ENCODE results near the gene ANKIB1.
"Not testable (repeated sequence)": the region's sequence is repeated elsewhere in the genome, so short reads cannot be mapped to it uniquely, and the experiment has no call there.

Gene ANKIB1

GRCh38 chr7:92330835-92331438 is 85.2 kb downstream of the ANKIB1 start:
- DNase-seq (ENCODE audit: low read depth in 2 of 2) = no peak

DNA sequence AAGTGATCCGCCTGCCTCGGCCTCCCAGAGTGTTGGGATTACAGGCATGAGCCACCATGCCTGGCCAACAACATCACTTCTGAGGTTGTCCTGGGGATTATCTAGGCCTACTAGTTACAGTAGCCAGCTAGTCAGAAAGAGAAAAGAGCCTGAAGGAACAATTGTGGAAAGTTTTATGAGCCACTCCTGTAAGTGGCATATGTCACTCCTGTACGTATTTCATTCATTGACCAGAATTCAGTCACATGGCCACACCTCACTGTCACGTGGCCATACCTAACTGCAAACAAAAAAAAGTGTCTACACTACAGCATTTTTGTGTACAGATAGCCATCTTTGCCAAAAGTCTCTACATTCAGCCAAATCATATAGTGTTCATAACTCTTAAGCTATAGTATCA is 85.7 kb downstream of the ANKIB1 start:
- DNase-seq (ENCODE audit: low read depth in 2 of 2) = no peak

- DNase-seq (ENCODE audit: low read depth in 2 of 2) = no peak
Observed at GRCh38 chr7:92332782-92333181, 87.0 kb downstream of the ANKIB1 start.

- DNase-seq (ENCODE audit: low read depth in 2 of 2) = no peak
Observed at GRCh38 chr7:92333866-92334265, 88.1 kb downstream of the ANKIB1 start.

GRCh38 chr7:92335574-92335973 is 89.8 kb downstream of the ANKIB1 start:
- DNase-seq (ENCODE audit: low read depth in 2 of 2) = no peak

DNA sequence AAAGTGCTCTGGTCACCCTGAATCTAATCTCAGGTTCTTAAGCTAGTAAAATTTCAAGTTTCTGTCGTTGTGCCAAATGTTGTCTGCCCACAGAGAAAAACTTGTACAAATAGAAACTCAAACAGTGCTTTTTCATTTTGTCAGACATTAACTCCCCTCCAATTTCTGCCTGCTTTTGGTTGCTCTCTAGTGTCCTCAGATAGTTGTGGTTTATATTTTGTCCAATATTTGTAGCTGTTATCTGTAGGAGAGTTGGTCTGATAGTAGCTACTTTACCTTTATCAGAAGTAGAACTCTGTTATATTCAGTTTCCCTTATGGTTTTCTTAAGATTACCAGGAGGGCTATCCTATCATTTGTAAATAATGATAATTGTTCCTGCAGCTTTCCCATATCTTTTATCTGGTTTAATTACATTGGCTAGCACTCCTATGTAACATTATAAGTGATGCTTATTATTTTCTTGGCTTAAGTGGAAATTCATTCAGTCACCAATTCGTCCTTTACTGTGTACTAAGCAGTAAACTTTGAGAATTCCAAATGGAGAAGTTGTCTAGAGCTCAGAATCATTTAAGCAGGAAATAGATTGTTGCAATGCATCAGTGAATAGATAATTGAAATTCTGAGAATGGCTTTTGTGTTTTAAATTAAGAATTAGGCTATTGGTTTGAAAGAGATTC is 91.0 kb downstream of the ANKIB1 start:
- DNase-seq (ENCODE audit: low read depth in 2 of 2) = no peak

DNA sequence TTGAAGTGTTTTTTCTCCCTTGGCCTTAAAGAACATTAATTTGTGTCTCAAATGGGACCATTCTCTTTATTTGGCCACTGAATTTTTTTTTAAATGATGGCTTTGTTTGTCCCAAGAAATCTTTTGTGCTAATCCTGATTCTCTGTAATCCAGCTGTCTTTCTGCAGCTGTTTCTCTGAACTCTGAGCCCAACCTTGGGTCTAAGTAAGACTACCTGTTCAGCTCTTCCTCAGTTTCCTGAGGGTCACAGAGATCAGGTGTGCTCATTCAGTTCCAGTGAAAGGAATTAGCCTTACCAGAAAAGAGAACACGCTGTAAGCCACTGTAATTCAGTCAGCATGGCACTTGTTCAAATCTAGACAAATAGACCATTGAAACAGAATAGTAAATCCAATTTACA is 94.2 kb downstream of the ANKIB1 start:
- DNase-seq (ENCODE audit: low read depth in 2 of 2) = no peak

- DNase-seq (ENCODE audit: low read depth in 2 of 2) = no peak
Observed at GRCh38 chr7:92343714-92344113, 97.9 kb downstream of the ANKIB1 start.

DNA sequence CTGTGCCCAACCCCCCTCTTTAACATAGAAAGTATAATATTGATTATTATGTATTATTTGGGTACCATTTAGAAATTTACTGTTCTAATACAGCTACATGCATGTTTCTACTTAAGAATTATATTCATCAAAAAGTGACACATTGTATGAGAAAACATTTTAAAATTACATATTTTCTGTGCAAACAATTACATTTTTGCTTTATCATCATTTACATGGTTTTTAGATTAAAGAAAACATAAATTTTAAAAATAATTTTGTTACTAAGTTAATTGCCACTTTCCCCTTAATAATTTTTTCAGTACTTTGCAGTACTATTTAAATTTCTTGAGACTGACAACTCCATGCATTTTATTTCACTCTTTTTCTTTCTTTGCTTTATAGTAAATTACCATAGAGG is 106.2 kb downstream of the ANKIB1 start:
- DNase-seq (ENCODE audit: low read depth in 2 of 2) = no peak

GRCh38 chr7:92354214-92354613 is 108.4 kb downstream of the ANKIB1 start:
- no peak for DNase-seq (ENCODE audit: low read depth in 2 of 2)

DNA sequence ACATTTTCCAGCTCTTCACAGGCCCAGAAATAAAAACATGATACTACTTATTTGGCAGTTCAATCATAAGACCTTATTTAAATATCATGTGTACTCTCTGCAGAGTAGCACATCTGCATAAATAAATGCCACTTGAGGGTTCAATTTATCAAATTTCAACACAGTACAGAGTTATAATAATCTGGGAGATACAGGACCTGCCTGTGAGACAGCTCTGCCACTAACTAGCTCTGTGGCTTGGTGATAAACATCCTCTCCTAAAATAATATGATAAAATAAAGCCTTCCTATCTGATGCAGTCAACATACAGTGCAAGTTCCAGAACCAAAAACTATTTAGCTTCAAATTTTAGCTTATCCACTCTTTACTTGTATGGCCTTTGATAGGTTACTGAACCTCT is 110.6 kb downstream of the ANKIB1 start:
- no peak for DNase-seq (ENCODE audit: low read depth in 2 of 2)

DNA sequence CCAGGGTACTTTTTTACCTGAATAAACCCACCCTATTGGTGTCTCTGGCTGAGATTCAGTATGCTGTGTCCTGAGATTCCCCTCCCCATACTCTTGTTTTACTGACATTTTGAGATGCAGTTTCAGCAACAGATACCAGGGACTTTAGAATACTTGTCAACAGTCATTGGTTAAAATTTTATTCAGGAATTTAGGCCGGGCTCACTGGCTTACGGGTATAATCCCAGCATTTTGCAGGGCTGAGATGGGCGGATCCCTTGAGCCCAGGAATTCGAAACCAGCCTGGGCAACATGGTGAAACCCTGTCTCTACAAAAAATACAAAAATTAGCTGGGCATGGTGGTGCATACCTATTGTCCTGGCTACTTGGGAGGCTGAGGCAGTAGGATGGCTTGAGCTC is 111.5 kb downstream of the ANKIB1 start:
- DNase-seq (ENCODE audit: low read depth in 2 of 2) = no peak

- DNase-seq (ENCODE audit: low read depth in 2 of 2) = not testable (repeated sequence)
Observed at GRCh38 chr7:92359179-92359578, 113.4 kb downstream of the ANKIB1 start.

- DNase-seq (ENCODE audit: low read depth in 2 of 2) = no peak
Observed at GRCh38 chr7:92359801-92360200, 114.0 kb downstream of the ANKIB1 start.

- DNase-seq (ENCODE audit: low read depth in 2 of 2) = no peak
Observed at GRCh38 chr7:92360387-92360786, 114.6 kb downstream of the ANKIB1 start.

DNA sequence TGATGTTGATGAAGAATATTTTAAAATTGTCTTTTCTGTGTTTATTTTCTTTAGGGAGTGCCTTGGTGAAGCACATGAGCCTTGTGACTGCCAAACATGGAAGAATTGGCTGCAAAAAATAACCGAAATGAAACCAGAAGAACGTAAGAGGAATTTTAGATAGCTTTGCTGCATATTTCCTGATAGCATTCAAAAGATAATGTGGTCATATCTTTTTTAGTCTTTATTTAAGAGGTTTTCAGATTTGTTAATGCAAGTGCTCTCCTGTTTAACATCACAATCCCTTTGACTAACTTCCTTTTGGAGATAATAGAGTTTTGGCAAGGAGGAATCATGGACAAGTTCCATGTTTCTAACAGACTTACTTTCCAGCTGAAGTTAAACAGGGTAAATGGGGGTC is 116.4 kb downstream of the ANKIB1 start:
- no peak for DNase-seq (ENCODE audit: low read depth in 2 of 2)

- DNase-seq (ENCODE audit: low read depth in 2 of 2) = no peak
Observed at GRCh38 chr7:92366730-92367129, 121.0 kb downstream of the ANKIB1 start.

- no peak for DNase-seq (ENCODE audit: low read depth in 2 of 2)
Observed at GRCh38 chr7:92368741-92369140, 123.0 kb downstream of the ANKIB1 start.

DNA sequence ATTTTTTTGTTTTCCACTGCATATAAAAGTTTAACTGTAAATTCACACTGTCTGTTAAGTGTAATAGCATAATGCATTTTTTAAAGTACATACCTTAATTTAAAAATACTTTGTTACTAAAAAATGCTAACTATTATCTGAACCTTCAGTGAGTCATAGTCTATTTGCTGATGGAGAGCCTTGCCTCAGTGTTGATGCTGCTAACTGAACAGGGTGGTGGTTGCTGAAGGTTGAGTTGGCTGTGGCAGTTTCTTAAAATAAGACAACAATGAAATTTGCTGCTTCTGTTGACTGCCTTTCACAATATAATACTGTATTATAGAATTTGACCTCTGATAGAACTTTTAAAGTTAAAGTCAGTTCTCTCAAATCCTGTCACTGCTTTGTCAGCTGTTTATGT is 129.2 kb downstream of the ANKIB1 start:
- DNase-seq (ENCODE audit: low read depth in 2 of 2) = no peak

DNA sequence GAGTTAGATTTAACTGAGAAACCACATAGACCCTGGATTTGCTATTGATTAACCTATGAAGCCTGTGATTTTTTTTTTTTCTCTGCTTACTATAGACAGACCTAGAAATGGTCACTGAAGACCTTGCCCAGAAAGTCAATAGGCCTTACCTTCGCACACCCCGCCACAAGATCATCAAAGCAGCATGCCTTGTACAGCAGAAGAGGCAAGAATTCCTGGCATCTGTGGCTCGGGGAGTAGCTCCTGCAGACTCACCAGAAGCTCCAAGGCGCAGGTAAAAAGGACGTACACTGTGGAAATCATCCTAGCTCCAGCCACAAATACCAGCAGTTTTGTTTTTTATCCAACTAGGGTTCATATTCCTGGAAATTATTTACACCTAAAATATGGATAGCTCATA is 145.3 kb downstream of the ANKIB1 start:
- no peak for DNase-seq (ENCODE audit: low read depth in 2 of 2)

DNA sequence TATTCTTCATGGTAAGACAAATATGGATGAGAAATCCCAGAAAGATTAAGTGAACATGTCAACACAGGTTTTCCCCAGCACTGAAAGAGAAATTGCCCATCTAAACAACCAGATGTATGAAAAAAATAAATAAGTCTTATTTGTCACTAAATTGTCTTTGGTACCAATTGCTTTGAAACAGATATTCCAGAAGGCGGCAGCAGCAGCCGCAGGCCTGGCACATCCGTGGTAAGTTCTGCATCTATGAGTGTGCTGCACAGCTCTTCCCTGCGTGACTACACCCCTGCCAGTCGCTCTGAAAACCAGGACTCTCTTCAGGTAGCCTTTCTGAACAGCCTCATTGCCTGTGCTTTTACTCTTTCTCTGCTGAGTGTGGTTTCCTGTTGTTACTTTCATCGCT is 151.8 kb downstream of the ANKIB1 start:
- no peak for DNase-seq (ENCODE audit: low read depth in 2 of 2)

DNA sequence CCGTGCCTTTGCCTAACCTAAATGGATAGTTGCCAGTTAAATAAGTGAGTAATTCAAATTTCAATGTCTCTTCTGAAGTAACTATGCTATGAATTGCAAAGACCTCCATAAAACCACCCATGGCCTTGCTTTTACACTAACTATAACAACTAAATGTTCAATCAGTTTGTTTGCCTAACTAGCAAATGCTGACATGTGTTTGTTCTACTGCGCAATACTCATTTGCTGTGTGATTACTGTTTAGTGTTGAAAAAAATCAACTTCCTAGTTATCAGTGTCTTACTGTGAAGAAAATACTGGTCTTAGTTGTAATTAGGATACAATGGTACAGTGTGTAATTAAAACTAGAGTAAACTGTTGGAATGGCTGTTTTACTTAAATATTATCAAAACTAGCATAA is 154.2 kb downstream of the ANKIB1 start:
- DNase-seq (ENCODE audit: low read depth in 2 of 2) = no peak

DNA sequence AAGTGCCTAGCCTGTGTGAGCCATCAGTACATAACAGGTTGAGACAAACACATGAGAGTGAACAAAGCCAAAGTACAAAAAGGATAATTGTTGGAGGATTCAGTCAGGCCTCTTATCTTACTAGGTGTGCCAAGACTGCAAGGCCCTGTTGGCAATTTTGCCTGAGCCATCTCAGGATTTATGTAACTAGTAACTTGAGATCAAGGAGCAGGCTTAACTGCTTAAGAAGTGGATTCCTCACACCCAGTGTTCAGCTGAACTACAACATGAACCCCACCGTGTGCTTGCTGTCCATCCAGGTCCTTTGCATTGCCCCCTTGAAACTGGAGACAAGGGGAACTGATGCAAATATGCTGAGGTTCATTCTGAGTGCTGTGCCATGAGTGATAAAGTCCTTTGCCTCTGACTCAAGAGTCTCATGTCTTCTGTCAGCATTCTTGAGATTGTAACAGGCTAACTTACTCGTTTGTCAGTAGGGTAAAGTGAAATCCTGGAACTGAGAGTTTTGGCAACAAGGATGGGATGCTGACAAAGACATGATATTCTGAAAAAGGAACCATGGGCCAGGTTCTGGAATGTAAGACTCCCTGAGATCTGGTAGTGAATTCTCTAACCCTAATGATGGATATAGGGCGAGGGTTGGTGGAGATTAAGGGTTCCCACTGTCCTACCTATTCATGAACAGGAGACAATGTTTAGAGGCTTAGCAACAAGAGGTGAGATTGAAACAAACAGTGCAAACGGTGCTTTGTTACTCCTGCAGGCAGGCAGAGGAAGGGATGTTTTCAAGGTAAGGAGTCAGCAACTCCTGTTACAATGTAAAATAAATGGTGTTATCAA is 157.4 kb downstream of the ANKIB1 start:
- DNase-seq (ENCODE audit: low read depth in 2 of 2) = no peak
